ENCODE results near the gene CHST11. TPM values are rescaled to one million over a fixed set of nuclear protein-coding genes. Genes with fewer than 3 reads are reported as not detected.

The CHST11 gene
- total and polyA plus RNA-seq, 8 donors: 11.1 to 56.9 (median 14.8) TPM

- no peak overlapping the region for H3K27ac ChIP-seq
- TF ChIP-seq CTCF (IDR thresholded peaks at IDR 0.05): no peak
- no peaks in the 10 kb centered on the region for H3K36me3 ChIP-seq
- no peak for ATAC-seq
- H3K27me3 ChIP-seq: no peaks in the 10 kb centered on the region
- DNase-seq: no peak
- no peak overlapping the region for H3K4me3 ChIP-seq
- intact Hi-C loops (cut with DNase I): no loop called here
- H3K9me3 ChIP-seq: no peaks in the 10 kb centered on the region
- H3K4me1 ChIP-seq: peaks cover 0 to 55% of the 10 kb centered on the region in 2 donors
These were observed 45.9 kb downstream of the CHST11 start for GRCh38 chr12:104502638-104503037.

- H3K4me3 ChIP-seq: no peak overlapping the region
- H3K27me3 ChIP-seq: no peaks in the 10 kb centered on the region
- DNase-seq: no peak
- no peaks in the 10 kb centered on the region for H3K9me3 ChIP-seq
- H3K4me1 ChIP-seq: peaks cover 0 to 50% of the 10 kb centered on the region in 2 donors
- no peak overlapping the region for H3K27ac ChIP-seq
- no peak for ATAC-seq
- TF ChIP-seq CTCF (IDR thresholded peaks at IDR 0.05): no peak
- intact Hi-C loops (cut with DNase I): no loop called here
- no peaks in the 10 kb centered on the region for H3K36me3 ChIP-seq
These were observed 46.4 kb downstream of the CHST11 start for GRCh38 chr12:104503191-104503590.

GRCh38 chr12:104504146-104504545 lies 47.4 kb downstream of the CHST11 start:
- ATAC-seq: no peak
- Histone ChIP-seq H3K9me3 (no peaks in the 10 kb centered on the region), H3K4me1 (peaks cover 0 to 42% of the 10 kb centered on the region in 2 donors), H3K27me3 (no peaks in the 10 kb centered on the region), H3K27ac (no peak overlapping the region), H3K4me3 (no peak overlapping the region), H3K36me3 (no peaks in the 10 kb centered on the region)
- DNase-seq: no peak
- no peak for TF ChIP-seq CTCF (IDR thresholded peaks at IDR 0.05)
- intact Hi-C loops (cut with DNase I): no loop called here

GRCh38 chr12:104505095-104505818 lies 48.5 kb downstream of the CHST11 start:
- Histone ChIP-seq H3K27me3 (no peaks in the 10 kb centered on the region), H3K4me1 (peaks cover 0 to 43% of the 10 kb centered on the region in 2 donors), H3K4me3 (no peak overlapping the region), H3K36me3 (no peaks in the 10 kb centered on the region), H3K9me3 (no peaks in the 10 kb centered on the region), H3K27ac (no peak overlapping the region)
- intact Hi-C loops (cut with DNase I): no loop called here
- ATAC-seq: peak; percentile 51
- no peak for DNase-seq
- TF ChIP-seq CTCF (IDR thresholded peaks at IDR 0.05): no peak

- Histone ChIP-seq H3K27ac (no peak overlapping the region), H3K4me3 (no peak overlapping the region), H3K27me3 (no peaks in the 10 kb centered on the region), H3K4me1 (peaks cover 0 to 42% of the 10 kb centered on the region in 2 donors), H3K9me3 (no peaks in the 10 kb centered on the region), H3K36me3 (no peaks in the 10 kb centered on the region)
- ATAC-seq: no peak
- peak in 2 of 4 donors; percentile 38 to 73 for DNase-seq
- intact Hi-C loops (cut with DNase I): no loop called here
- no peak for TF ChIP-seq CTCF (IDR thresholded peaks at IDR 0.05)
These were observed 50.1 kb downstream of the CHST11 start for GRCh38 chr12:104506676-104507401.

Data from left lung (tissue), 10 donors.